ENCODE measurements around the gene TMED10. TPM values are rescaled to one million over a fixed set of nuclear protein-coding genes. Genes with fewer than 3 reads are reported as not detected.

The TMED10 gene
- total and polyA plus RNA-seq, 2 donors from 2014 or later = 222 to 401 TPM

DNA sequence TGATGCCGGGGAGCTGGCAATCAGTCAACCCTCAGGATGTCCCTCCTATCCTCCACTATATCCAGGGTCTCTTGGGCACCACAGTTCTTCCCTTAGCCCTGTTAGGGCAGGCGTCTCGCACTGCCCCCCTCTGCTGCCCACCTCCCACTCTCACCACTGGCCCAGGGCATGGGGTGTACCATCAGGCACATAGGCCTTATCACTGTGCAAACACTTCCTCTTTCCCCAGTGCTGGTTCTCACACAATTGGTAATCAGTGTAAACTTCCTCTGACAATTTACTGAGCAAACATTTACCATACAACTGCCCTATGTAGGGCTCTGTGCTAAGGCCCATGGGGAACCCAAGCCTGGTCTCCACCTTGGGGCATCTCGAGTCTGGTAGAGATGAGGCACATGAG lies 20.1 kb upstream of the TMED10 start:
- FAIRE-seq = no peak
- no peak overlapping the region for H3K27ac ChIP-seq (ENCODE audit: low read depth in 2 of 2, low read length in 2 of 2)
- intact Hi-C loops (cut with DNase I) = no loop called here
- no peaks in the 10 kb centered on the region for H3K36me3 ChIP-seq (ENCODE audit: control insufficient read depth in 2 of 3, insufficient read depth in 3 of 3, low read length in 3 of 3)
- TF ChIP-seq, protein P1, sequence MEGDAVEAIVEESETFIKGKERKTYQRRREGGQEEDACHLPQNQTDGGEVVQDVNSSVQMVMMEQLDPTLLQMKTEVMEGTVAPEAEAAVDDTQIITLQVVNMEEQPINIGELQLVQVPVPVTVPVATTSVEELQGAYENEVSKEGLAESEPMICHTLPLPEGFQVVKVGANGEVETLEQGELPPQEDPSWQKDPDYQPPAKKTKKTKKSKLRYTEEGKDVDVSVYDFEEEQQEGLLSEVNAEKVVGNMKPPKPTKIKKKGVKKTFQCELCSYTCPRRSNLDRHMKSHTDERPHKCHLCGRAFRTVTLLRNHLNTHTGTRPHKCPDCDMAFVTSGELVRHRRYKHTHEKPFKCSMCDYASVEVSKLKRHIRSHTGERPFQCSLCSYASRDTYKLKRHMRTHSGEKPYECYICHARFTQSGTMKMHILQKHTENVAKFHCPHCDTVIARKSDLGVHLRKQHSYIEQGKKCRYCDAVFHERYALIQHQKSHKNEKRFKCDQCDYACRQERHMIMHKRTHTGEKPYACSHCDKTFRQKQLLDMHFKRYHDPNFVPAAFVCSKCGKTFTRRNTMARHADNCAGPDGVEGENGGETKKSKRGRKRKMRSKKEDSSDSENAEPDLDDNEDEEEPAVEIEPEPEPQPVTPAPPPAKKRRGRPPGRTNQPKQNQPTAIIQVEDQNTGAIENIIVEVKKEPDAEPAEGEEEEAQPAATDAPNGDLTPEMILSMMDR (IDR thresholded peaks at IDR 0.05; ENCODE audit: borderline replicate concordance, extremely low read depth, insufficient read depth) = no peak
- no peaks in the 10 kb centered on the region for H3K27me3 ChIP-seq (ENCODE audit: control insufficient read depth, insufficient read depth, low read length)
- peaks cover 0 to 10% (median 4%) of the 10 kb centered on the region in 3 donors for H3K4me1 ChIP-seq (ENCODE audit: control insufficient read depth in 2 of 3, insufficient read depth in 2 of 3, low read depth in 1 of 3, low read length in 3 of 3)
- DNase-seq = no peak
- H3K9ac ChIP-seq (ENCODE audit: low read length in 3 of 3) = no peak overlapping the region
- H3K9me3 ChIP-seq (ENCODE audit: control insufficient read depth in 2 of 3, insufficient read depth in 1 of 3, low read length in 3 of 3) = no peaks in the 10 kb centered on the region
- H3K4me3 ChIP-seq (ENCODE audit: low read length in 3 of 3) = no peak overlapping the region

DNA sequence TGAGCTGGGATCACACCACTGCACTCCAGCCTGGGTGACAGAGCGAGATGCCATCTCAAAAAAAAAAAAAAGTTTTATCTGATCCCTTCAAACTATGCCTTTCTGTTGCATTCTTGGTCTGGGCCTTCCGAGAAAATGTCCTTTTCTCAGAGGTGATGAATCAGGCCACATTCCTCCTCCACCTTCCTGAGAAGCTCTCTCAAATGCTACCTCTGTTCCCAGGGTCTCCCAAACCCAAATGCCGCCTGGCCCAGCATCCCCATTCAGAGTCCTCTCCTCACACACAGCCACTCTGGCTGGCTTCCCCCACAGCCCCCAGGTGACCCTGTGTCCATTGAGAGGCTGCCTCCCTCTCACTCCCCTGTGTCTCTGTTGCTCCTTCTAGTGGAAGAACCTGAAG lies 19.7 kb upstream of the TMED10 start:
- FAIRE-seq = no peak
- Histone ChIP-seq H3K9ac (ENCODE audit: low read length in 3 of 3) (no peak overlapping the region), H3K4me1 (ENCODE audit: control insufficient read depth in 2 of 3, insufficient read depth in 2 of 3, low read depth in 1 of 3, low read length in 3 of 3) (peaks cover 0 to 10% (median 4%) of the 10 kb centered on the region in 3 donors)

DNA sequence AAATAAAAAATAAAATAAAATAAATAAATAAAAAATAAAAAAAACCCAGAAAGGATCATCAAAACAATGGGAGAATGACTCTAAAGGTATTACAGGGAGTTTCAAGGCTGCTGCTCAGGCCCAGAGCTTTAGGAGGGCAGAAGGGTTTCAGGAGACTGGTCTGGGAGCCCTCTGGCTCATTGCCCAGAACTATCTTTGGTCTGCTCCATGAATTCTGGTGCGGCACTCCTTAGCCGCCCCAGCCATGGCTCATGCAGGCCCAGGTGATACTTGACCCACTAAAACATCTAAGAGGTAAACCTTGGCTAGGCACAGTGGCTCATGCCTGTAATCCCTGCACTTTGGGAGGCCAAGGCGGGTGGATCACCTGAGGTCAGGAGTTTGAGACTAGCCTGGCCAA lies 14.7 kb upstream of the TMED10 start:
- TF ChIP-seq, protein P1 (IDR thresholded peaks at IDR 0.05; ENCODE audit: borderline replicate concordance, extremely low read depth, insufficient read depth) = no peak
- DNase-seq (no peak), FAIRE-seq (no peak)
- H3K4me1 ChIP-seq (ENCODE audit: control insufficient read depth in 2 of 3, insufficient read depth in 2 of 3, low read depth in 1 of 3, low read length in 3 of 3) = no peaks in the 10 kb centered on the region
- H3K36me3 ChIP-seq (ENCODE audit: control insufficient read depth in 2 of 3, insufficient read depth in 3 of 3, low read length in 3 of 3) = no peaks in the 10 kb centered on the region
- H3K27me3 ChIP-seq (ENCODE audit: control insufficient read depth, insufficient read depth, low read length) = no peaks in the 10 kb centered on the region
- no peaks in the 10 kb centered on the region for H3K9me3 ChIP-seq (ENCODE audit: control insufficient read depth in 2 of 3, insufficient read depth in 1 of 3, low read length in 3 of 3)
- intact Hi-C loops (cut with DNase I) = no loop called here
- no peak overlapping the region for H3K9ac ChIP-seq (ENCODE audit: low read length in 3 of 3)
- H3K27ac ChIP-seq (ENCODE audit: low read depth in 2 of 2, low read length in 2 of 2) = no peak overlapping the region
- H3K4me3 ChIP-seq (ENCODE audit: low read length in 3 of 3) = no peak overlapping the region

More for the DNA sequence above, 19.7 kb upstream of the TMED10 start:
- Histone ChIP-seq H3K36me3 (ENCODE audit: control insufficient read depth in 2 of 3, insufficient read depth in 3 of 3, low read length in 3 of 3) (no peaks in the 10 kb centered on the region), H3K27me3 (ENCODE audit: control insufficient read depth, insufficient read depth, low read length) (no peaks in the 10 kb centered on the region), H3K4me3 (ENCODE audit: low read length in 3 of 3) (no peak overlapping the region), H3K27ac (ENCODE audit: low read depth in 2 of 2, low read length in 2 of 2) (no peak overlapping the region), H3K9me3 (ENCODE audit: control insufficient read depth in 2 of 3, insufficient read depth in 1 of 3, low read length in 3 of 3) (no peaks in the 10 kb centered on the region)
- intact Hi-C loops (cut with DNase I) = no loop called here
- no peak for DNase-seq
- TF ChIP-seq, protein P1 (IDR thresholded peaks at IDR 0.05; ENCODE audit: borderline replicate concordance, extremely low read depth, insufficient read depth) = no peak

DNA sequence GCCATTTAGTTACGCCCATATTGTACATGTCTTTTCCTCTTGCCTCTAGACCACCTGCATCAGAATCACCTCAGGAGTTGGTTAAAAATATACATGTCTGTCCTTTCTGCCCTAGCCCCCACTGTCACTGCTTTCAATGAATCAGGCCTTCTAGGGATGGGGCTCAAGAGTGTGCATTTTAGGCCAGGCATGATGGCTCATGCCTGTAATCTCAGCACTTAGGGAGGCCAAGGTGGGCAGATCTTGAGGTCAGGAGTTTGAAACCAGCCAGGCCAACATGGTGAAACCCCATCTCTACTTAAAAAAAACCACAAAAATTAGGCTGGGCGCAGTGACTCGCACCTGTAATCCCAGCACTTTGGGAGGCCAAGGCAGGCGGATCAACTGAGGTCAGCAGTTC lies 13.6 kb upstream of the TMED10 start:
- H3K9me3 ChIP-seq (ENCODE audit: control insufficient read depth in 2 of 3, insufficient read depth in 1 of 3, low read length in 3 of 3) = no peaks in the 10 kb centered on the region
- H3K9ac ChIP-seq (ENCODE audit: low read length in 3 of 3) = no peak overlapping the region
- H3K27me3 ChIP-seq (ENCODE audit: control insufficient read depth, insufficient read depth, low read length) = no peaks in the 10 kb centered on the region
- DNase-seq = no peak
- no peak overlapping the region for H3K27ac ChIP-seq (ENCODE audit: low read depth in 2 of 2, low read length in 2 of 2)
- TF ChIP-seq, protein P1 (IDR thresholded peaks at IDR 0.05; ENCODE audit: borderline replicate concordance, extremely low read depth, insufficient read depth) = no peak
- intact Hi-C loops (cut with DNase I) = no loop called here
- no peaks in the 10 kb centered on the region for H3K36me3 ChIP-seq (ENCODE audit: control insufficient read depth in 2 of 3, insufficient read depth in 3 of 3, low read length in 3 of 3)
- FAIRE-seq = no peak
- no peaks in the 10 kb centered on the region for H3K4me1 ChIP-seq (ENCODE audit: control insufficient read depth in 2 of 3, insufficient read depth in 2 of 3, low read depth in 1 of 3, low read length in 3 of 3)
- H3K4me3 ChIP-seq (ENCODE audit: low read length in 3 of 3) = no peak overlapping the region

Data from kidney (tissue), 14 donors.